HG03439 (cell line): ENCODE results near the gene OR4C13.
"Not testable (repeated sequence)": the region's sequence is repeated elsewhere in the genome, so short reads cannot be mapped to it uniquely, and the experiment has no call there.

ENCODE experiments used
- ATAC-seq: cut with Tn5 transposase; IDR thresholded peaks from one replicate; pipeline ENCODE4 v1.9.1; 2021; ENCODE audit warnings: mild to moderate bottlenecking, moderate library complexity; ENCODE audit not compliant: unreplicated experiment

Gene OR4C13

DNA sequence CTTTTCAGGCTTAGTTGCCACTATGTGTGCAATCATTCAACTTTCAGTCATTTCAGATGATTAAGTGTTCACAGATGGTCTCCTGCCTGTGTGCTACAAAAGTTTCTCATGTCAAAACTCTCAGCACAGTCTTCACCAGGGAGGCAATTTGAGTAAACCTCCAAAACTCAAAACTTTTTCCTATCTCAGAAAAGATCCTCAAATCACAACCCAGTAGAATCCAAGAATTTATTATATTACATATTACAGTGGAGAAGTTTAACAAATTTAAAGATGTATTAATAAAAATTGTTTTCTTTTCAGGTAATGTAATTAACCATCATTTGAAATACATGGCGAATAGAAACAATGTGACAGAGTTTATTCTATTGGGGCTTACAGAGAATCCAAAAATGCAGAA is at the start of gene OR4C13:
Gene OR4C13 (plus strand): TSS at position 301 of the 400 bp plus-strand sequence. CDS start 32 bp downstream, at position 333.
- no peak for ATAC-seq

DNA sequence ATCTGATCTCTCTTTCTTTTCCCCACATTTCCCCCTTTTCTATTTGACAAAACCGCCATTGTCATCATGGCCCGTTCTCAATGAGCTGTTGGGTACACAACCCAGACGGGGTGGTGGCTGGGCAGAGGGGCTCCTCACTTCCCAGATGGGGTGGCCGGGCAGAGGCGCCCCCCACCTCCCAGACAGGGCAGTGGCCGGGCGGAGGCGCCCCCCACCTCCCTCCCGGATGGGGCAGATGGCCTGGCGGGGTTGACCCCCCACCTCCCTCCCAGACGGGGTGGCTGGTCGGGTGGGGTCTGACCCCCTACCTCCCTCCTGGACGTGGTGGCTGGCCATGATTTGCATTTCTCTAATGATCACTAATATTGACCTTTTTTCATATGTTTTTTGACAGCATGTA is 40.7 kb upstream of the OR4C13 start:
- ATAC-seq = not testable (repeated sequence)

DNA sequence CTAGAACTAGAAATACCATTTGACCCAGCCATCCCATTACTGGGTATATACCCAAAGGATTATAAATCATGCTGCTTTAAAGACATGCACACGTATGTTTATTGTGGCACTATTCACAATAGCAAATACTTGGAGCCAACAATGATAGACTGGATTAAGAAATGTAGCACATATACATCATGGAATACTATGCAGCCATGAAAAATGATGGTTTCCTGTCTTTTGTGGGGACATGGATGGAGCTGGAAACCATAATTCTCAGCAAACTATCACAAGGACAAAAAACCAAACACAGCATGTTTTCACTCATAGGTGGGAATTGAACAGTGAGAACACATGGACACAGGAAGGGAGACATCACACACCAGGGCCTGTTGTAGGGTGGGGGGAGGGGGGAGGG is 3.5 kb upstream of the OR4C13 start:
- ATAC-seq = not testable (repeated sequence)

DNA sequence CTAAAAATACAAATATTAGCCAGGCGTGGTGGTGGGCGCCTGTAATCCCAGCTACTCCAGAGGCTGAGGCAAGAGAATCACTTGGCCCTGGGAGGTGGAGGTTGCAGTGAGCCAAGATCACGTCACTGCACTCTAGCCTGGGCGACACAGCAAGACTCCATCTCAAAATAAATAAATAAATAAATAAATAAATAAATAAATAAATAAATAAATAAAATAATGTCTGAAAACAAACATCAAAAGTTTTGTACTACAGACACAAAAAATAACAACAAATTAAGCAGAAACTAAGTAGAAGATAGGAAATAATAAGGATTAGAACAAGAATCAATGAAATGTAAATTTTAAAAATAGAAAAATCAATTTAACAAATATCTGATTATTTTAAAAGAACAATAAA is 21.2 kb downstream of the OR4C13 start:
- ATAC-seq = not testable (repeated sequence)

DNA sequence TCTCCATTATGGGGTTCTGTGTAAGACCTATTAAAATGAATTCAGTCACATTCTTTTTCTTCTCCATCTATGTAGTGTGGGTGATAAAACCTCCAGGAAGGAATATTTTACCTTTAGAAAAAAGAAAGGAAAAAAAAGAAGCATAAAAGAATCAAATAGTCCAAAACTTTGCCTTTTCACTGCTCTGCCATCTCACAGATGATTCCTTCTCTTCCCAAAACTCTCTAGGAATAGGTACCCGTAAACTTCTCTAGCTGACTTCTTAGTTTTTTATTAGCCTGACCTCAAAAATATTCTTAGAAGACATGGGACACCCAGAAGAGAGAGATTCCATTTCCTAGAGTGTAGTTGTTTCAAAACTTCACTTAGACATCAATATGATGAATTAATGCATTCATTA is 30.2 kb downstream of the OR4C13 start, which contains the start of gene OR4C12:
Gene OR4C12 (minus strand): TSS at position 101 of the 400 bp plus-strand sequence. CDS start 34 bp downstream, at position 67.
- not testable (repeated sequence) for ATAC-seq

DNA sequence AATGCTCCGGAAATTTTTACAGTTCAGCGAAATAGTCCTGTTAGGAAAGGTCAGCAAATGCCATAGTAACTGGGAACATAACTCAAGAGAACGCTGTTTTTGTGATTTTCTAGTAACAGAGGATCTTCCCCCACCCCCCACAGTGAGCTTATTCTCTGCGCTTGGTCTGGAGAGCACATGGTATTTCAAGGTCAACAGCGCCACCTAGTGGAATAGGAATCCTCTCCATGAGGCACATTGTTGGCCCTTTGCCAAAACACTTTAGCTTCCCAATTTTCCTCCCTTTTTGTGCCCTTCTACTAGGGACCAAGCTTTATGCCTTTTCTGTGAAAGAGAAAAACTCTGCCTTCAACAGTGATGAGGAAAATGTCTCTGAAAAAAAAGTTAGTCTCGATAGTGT is 43.4 kb downstream of the OR4C13 start:
- ATAC-seq = no peak
